GM18519 (cell line): ENCODE data around the gene DEAF1.

Experiments used
- ATAC-seq: cut with Tn5 transposase; IDR thresholded peaks from one replicate; pipeline ENCODE4 v1.9.1; 2021; ENCODE audit warnings: mild to moderate bottlenecking, moderate library complexity; ENCODE audit not compliant: unreplicated experiment, low FRiP score

DEAF1 gene

GRCh38 chr11:721741-722345, 26.8 kb upstream of the DEAF1 start:
- no peak for ATAC-seq

GRCh38 chr11:721247-721740, 26.3 kb upstream of the DEAF1 start:
- no peak for ATAC-seq

- no peak for ATAC-seq
Observed at GRCh38 chr11:720642-721246, 25.7 kb upstream of the DEAF1 start.

DNA sequence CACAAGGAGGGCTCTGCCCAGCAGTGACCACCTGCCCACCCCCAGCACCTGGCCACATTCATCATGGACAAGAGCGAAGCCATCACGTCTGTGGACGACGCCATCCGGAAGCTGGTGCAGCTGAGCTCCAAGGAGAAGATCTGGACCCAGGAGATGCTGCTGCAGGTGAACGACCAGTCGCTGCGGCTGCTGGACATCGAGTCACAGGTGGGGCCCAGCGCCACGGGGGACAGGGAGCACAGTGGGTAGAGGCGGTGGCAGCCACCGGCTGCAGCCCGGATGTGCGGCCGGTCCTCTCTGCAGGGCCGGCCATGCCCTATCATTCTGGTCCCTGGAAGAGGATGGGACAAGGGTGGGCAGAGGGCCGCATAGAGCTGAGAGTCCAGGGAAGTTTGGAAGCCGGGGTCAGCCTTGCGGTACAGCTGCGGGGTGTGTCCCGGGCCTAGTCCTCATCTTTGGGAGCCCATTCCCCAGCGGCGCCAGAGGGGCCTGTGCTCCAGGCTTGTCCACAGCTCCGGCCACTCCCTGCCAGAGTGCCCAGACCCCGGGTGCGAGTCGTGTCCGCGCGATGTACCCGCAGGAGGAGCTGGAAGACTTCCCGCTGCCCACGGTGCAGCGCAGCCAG, 25.1 kb upstream of the DEAF1 start:
- ATAC-seq = no peak

DNA sequence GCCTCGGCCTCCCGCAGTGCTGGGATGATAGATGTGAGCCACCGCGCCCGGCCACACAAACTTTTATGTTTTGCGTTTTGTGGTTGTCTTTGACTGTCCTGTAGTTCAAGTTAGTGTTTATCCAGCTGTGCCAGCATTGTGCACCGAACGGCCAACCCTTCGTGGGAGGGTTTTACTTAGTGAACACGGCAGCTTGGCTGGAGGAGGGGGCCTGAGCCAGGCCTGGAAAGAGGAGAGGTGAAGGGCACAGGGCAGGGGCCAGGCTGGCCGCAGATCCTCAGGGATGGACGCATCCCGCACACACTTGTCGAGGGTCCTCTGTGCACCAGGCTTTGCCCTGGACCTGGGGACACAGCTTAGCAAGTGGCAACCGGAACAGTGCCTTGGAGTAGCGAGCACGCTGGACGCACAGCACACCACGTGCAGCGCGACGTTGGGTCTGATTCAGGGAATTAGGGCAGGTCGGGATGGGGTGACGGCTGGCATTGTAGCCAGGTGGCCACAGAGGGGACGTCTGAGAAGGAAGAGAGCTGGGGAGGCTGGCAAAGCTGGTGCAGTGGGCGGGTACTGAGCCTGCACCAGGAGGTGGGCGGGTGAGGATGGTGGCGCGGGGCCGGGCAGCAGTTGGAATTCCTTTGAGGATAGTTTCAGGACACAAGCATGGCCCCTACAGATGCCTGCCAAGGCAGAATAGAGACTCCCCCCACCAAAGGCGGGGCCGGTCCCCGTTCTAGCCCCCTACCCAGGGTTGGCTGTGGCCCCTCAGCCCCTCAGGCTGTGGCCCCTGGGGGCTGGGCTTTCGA, 24.4 kb upstream of the DEAF1 start:
- no peak for ATAC-seq

GRCh38 chr11:714436-714835, 19.4 kb upstream of the DEAF1 start:
- no peak for ATAC-seq

DNA sequence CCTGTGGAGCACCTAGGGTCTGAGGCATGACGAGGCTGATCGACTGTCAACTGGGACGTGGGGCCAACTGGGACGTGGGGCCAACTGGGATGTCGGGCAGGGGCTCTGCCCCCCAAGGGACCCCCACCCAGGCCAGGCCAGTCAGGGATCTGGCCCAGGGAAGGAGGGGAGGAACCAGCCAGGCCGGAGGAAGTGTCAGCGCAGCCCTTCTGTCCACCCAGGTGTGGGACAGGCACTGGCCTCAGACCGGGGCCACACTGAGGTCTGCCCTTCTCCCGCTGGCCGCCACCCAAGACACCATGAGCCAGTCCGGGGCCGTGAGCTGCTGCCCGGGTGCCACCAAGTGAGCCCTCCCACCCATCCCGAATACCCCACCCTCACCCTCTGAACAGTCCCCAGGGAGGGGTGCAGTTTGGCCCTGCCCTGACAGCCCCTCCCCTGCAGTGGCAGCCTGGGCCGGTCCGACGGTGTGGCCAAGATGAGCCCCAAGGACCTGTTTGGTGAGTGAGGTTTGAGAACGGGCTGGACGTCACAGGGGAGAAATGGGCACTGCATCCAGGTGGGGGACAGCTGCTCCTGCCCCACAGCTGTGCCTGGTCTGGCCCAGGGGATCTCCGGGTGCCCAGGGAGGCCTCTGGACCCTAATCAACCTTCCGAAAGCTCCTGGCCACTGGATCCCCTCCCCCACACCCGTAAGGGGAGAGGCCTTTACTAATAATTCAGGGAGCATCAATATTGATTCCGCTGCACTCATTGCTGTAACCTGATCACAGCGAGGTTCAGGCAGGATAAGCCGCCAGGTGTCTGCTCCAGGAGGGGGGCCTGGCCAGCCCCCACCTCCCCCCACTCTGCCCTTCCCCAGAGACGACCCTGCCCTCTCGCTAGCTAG, 14.3 kb upstream of the DEAF1 start:
- no peak for ATAC-seq

DNA sequence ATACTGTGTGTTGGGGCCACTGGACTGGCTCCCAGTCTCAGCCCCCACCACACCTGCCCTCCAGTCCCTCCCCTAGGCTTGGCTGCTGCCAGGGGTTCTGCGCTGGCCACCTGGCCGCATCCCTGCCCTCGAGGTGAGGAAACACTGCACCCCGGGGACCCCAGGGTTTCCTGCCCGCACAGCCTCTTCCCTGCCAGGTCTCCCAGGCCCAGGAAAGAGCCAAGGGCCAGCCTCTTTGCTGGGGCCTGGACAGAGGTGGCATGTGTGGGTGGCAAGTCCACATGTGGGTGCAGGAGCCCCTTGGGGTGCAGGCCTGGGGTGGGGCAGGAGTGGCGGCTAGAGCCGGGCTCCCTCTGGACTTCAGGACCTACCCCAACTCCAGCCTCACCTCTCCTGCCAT, 13.5 kb upstream of the DEAF1 start:
- no peak for ATAC-seq

- no peak for ATAC-seq
Observed at GRCh38 chr11:707817-708420, 12.9 kb upstream of the DEAF1 start.

GRCh38 chr11:706957-707816, 12.2 kb upstream of the DEAF1 start:
- ATAC-seq = no peak

GRCh38 chr11:706439-706956, 11.5 kb upstream of the DEAF1 start:
- no peak for ATAC-seq

- ATAC-seq = no peak
Observed at GRCh38 chr11:705646-706438, 10.8 kb upstream of the DEAF1 start, which contains the start of gene EPS8L2. TSS of gene EPS8L2 (plus strand) at chr11:706231. CDS start at chr11:709408, 3,177 bp downstream.

- no peak for ATAC-seq
Observed at GRCh38 chr11:704781-705645, 10.0 kb upstream of the DEAF1 start.

DNA sequence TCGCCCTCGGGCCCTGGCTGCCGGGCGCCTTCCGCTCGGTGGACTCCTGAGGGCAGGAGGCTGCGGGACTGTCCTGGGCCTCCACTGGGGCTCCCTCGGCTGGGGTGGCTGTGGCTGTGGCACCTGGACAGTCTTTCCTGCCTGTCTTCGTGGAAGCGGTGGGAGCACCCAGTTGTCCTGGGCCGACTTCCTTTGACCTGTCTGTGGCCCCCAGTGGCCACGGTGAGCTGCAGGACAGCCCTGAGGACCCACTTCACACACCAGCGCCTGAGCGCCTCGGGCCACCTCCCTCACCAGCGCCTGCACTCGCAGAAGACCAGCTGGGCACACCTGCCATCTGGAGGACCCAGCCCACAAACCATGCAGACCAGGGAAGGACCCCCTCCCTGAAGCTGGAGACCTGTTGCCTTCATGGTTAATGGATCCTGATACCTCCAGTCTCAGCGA, 9.2 kb upstream of the DEAF1 start:
- no peak for ATAC-seq

- ATAC-seq = no peak
Observed at GRCh38 chr11:703506-703905, 8.5 kb upstream of the DEAF1 start.
